Uterus (tissue), 2 donors: ENCODE measurements around the gene CREB5.

Experiments
- CTCF ChIP-seq, 4 experiments: fragments of 200-600 bp in 2 of 4; fragments of 450-650 bp in 2 of 4; sonication (generic) in 2 of 4; IDR thresholded peaks; one replicate each; pipeline ENCODE4 v1.5.1; 2016 to 2019; ENCODE audit warnings: antibody characterized with exemption in 4 of 4, mild to moderate bottlenecking in 2 of 4, moderate library complexity in 1 of 4
- POLR2A ChIP-seq, 2 donors: fragments of 450-650 bp; IDR thresholded peaks; one replicate each; pipeline ENCODE4 v1.6.1; 2016; ENCODE audit warnings: antibody characterized with exemption in 2 of 2, mild to moderate bottlenecking in 1 of 2, moderate library complexity in 1 of 2

DNA sequence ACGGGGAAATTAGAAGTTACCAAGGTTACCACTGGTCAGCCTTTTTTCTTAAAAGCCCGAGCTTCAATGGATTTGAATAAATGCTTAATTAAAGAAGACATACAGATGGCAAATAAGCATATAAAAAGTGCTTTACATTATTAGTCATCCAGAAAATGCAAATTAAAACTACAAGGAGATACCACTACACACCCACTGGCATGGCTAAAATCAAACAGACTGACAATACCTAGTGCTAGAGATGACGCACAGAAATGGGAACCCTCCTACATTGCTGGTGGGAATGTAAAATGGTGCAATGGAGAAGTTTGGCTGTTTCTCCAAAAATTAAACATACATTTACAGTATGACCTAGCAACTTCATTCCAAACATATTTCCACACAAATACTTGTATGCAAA lies 38.3 kb upstream of the CREB5 start:
- TF ChIP-seq CTCF (IDR thresholded peaks at IDR 0.05): no peak
- no peak for TF ChIP-seq POLR2A (IDR thresholded peaks at IDR 0.05)
